Thyroid gland (tissue), 4 donors: ENCODE measurements around the gene PTPRN2.

ENCODE experiments used
- CTCF ChIP-seq, 6 experiments: fragments of 200-600 bp in 3 of 6; fragments of 450-650 bp in 3 of 6; sonication (generic) in 3 of 6; IDR thresholded peaks; one replicate each; pipeline ENCODE4 v1.5.1; 2016 to 2019; ENCODE audit warnings: antibody characterized with exemption in 6 of 6, mild to moderate bottlenecking in 2 of 6, inconsistent platforms in 1 of 6, moderate library complexity in 1 of 6
- POLR2A ChIP-seq, 2 donors: fragments of 450-650 bp; IDR thresholded peaks; one replicate each; pipeline ENCODE4 v1.6.1; 2017; ENCODE audit warnings: antibody characterized with exemption in 2 of 2, mild to moderate bottlenecking in 2 of 2, moderate library complexity in 1 of 2

- TF ChIP-seq CTCF (IDR thresholded peaks at IDR 0.05) (no peak), POLR2A (IDR thresholded peaks at IDR 0.05) (no peak)
Observed at GRCh38 chr7:158479021-158479663, 108.5 kb downstream of the PTPRN2 start.
